ENCODE data around the gene KCNMA1. TPM values are rescaled to one million over a fixed set of nuclear protein-coding genes. Genes with fewer than 3 reads are reported as not detected.

The KCNMA1 gene
- total RNA-seq, 1 donor from 2014 or later, result 2.5 TPM

DNA sequence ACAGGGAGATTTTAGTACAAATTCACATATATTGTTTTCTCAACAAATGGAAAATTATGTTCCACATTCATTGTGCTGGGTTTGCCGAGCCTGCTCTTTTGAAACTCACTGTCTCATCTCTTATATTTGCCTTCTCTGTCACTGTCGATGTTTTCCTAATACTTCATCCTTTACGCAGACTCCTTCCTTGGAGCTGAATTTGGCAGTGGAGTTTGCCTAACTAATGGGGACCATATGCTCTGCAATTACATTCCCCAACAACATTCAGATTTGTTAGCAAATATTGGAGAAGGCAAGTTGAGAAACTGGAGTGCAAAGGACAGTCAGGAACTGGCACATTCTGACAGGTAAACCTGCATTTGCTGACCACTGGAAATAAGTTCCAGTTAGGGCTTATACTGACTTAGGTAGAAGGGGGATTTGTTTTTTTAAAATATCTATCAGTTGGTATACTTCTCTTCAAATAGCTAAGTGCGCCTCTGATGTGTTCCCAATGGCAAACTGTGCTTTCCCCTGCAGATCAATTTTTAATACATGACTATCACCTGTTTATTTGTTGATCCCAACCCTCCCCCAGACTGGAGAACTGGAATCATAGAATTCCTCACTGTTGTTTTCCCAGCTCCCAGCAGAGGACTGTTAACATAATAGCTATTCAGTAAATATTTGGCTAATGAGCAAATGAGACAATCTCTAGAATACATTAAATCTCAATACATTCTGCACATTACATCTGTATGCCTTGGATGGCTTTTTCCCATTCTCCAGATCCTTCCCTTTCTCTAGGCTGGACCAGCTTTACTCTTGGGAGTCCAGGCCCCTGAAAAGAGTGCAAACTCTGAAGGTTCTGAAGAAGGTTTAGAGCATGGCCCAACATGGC is 769.3 kb downstream of the KCNMA1 start:
- DNase-seq (no peak), ATAC-seq (peak; percentile 55)
- intact Hi-C loops (cut with micrococcal nuclease), result no loop called here

DNA sequence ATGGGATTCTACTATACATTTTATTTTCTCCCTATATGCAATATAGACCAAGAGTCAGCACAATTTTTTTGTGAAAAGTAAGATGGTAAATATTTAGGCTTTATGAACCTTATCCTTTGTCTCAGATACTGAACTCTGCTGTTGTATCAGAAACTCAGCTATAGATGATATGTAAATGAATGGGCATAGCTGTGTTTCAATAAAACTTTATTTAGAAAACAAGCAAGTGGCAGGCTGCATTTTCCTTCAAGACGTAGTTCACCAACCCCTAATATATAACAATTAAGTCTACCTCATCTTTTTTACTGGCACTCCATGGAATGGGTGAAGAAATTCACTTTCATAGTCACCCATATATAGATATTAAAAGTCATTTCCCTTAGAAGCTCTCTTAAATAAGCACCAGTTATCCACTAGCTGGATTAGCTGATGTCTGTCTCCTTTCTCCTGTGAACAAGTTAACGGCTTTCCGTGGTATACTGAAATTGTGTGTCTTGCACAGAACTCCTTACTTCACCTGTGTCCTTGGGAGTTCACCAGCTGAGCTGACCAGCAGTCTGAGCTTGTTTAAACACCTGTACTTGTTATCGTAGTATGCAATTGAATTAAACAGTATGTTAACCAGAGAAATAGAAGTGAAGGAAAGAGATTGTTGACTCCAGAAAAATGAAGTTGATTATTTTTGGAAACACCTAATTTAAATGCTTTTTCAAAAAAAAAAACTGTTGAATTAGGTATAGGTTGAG is 770.6 kb downstream of the KCNMA1 start:
- intact Hi-C loops (cut with micrococcal nuclease), result no loop called here
- no peak for ATAC-seq
- DNase-seq, result no peak

DNA sequence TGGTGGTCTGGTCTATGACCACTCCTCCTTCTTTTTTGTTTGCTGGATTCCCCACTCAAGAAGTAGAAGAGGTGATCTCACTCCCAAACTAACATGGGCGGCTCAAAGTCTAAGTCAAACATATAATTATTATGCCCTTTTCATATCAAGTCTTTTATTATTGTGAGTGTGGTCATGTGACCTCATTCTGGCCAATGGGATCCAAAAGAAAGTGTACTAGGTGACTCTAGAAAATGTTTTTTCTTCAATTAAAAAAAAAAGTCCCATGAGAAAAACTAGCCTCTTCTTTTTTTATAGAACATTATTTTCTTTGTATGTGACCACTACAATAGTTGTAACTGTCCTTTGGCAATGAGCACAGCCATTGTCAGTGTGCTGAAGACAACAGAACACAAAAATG is 772.7 kb downstream of the KCNMA1 start:
- ATAC-seq (no peak), DNase-seq (no peak)
- intact Hi-C loops (cut with micrococcal nuclease), result no loop called here

DNA sequence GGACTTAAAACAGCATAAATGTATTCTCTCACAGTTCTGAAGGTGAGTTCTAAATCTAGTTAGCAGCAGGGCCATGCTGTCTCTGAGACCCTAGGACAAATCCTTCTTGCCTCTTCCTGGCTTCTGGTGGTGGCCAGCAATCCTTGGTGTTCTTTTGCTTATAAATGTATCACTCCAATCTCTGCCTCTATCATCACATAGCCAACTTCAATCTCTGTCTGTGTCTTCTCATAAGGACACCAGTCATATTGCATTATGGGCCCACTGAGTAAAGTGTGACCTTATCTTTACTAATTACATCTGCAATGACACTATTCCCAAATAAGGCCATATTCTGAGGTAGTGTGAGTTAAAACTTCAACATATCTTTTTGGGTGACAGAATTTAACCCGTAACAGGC is 778.9 kb downstream of the KCNMA1 start:
- intact Hi-C loops (cut with micrococcal nuclease), result no loop called here
- DNase-seq, result no peak
- ATAC-seq, result no peak

DNA sequence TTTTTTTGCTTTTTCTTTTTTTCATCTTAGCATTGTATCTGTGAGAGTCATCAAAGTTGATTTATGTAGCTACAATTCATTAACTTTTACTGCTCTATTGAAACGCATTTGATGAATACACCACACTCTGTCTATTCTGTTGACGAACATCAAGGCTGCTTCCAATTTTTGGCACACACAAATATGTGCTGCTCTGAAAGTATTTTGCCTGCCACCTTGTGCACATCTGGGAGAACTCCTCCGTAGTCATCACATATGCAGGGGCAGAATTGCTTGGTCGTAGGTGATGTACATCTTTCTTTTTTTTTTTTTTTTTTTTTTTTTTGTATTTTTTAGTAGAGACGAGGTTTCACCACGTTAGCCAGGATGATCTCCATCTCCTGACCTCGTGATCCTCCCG is 796.8 kb downstream of the KCNMA1 start:
- DNase-seq (no peak), ATAC-seq (no peak)
- intact Hi-C loops (cut with micrococcal nuclease), result no loop called here

DNA sequence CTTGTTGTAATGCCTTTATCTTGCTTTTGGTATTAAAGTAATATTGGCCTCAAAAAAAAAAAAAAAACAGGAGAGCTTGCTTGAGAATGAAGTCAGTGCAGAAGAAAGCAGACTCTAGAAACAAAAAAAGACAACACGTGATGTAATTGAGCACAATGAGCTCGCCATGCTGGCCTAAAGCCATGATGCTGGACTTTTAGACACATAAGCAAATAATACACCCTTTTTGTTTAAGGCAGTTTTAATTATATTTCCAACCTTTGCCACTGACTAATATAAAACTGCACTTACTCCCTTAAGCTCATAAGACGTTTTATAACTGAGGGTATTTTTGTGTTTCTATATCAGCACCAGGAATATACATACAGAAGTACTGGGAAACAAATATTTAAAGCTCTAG is 798.3 kb downstream of the KCNMA1 start:
- DNase-seq, result no peak
- intact Hi-C loops (cut with micrococcal nuclease), result no loop called here
- ATAC-seq, result no peak

DNA sequence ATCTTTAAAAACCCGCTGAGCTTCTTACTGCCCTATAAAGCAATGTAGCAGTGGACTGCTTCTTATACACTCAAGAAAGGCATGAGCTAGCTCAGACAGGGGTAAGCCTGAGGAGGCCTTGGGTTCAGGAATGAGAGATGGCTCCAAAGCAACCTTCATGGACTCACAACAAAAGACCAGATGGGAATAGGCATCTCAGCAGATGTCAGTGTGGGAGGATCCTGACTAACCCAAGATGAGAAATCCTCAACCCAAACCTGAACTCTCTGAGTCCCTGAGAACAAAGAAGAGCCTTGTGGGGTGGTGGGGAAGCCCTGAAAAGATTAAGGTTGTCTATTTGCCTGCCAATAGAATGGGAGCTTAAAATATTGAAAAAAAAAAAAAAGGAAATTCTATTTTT is 807.4 kb downstream of the KCNMA1 start:
- no peak for DNase-seq
- no peak for ATAC-seq
- intact Hi-C loops (cut with micrococcal nuclease), result no loop called here

DNA sequence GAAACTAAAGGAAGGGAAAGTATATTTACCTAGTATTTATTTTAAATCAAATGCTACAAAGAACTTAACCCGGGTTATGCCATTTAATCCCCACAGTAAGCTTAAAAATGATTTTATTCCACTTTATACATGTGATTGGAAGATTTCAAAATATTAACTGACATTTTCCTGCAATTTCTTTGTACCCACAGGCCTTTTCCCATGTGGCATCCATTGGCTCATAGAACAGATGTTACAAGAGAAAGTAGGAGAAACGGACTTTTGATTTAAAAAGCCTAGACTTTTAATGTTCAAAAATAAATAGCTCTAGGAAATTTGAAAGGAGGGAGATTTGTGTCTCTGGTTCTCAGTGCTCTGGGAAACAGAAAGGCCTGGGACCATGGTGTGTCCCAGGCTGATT is 807.9 kb downstream of the KCNMA1 start:
- DNase-seq, result no peak
- no peak for ATAC-seq
- intact Hi-C loops (cut with micrococcal nuclease), result loop anchor here (5.0 kb wide), 1 partner anchor 312 kb away; no protein-coding TSS in a partner anchor
